Suppressor macrophage treated with lipopolysaccharide for 1 hour (primary cell): ENCODE results near the gene TGFBRAP1.

Experiments used
- DNase-seq, 3 donors: peaks; one replicate each; pipeline ENCODE4 v3.0.0-alpha.2; 2020 to 2022

The TGFBRAP1 gene

DNA sequence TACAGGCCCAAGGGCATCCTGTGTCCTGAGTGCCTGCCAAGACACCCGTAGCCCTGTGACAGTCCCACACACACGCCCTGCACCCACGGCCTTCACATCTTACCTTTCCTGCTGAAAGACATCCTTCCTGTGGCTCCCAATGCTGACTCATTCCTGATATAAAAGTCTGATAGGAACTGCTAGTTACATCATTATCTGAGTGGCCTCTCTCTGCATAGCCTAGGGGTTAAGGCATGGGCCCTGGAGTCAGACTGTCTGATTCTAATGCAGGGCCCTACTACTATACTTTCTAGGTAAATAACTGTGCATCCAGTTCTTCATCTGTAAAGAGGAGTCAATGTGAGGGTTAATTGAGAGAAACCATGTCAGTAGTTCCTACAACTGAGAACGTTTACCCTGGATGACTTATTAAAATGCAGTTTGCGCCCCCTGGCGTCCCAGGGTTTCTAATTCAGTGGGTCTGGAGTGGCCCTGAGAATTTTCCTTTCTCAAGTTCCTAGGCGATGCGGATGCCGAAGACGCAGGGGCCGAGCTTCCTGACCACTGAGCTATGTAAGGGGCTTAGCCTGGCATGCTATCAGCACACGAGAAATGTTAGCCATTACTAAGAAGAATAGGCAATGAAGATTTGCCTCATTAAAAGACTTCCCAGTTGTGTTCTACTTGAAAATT, 94.0 kb downstream of the TGFBRAP1 start:
- DNase-seq: peak; percentile 81 to 92 (median 87)

DNA sequence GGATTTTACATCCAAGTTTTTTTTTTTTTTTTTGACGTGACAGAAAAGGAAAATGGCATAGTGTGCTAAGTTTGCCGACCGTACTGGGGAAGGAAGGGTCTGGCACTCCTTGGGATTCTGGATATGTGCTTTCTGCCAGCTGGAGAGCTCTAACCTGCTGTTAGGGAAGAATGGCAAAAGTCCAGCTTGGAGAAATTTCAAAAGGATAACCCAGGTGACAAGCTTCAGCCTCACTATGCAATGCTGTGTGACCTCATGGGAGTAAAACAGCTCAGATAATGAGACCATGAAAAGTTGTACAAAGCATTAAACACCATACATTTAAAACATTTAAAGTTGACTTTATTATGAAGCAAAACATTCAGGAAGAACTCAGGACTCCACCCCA, 98.3 kb downstream of the TGFBRAP1 start:
- no peak for DNase-seq

GRCh38 chr2:105224444-105224843, 105.1 kb downstream of the TGFBRAP1 start:
- no peak for DNase-seq

GRCh38 chr2:105220604-105221003, 108.9 kb downstream of the TGFBRAP1 start:
- no peak for DNase-seq

DNA sequence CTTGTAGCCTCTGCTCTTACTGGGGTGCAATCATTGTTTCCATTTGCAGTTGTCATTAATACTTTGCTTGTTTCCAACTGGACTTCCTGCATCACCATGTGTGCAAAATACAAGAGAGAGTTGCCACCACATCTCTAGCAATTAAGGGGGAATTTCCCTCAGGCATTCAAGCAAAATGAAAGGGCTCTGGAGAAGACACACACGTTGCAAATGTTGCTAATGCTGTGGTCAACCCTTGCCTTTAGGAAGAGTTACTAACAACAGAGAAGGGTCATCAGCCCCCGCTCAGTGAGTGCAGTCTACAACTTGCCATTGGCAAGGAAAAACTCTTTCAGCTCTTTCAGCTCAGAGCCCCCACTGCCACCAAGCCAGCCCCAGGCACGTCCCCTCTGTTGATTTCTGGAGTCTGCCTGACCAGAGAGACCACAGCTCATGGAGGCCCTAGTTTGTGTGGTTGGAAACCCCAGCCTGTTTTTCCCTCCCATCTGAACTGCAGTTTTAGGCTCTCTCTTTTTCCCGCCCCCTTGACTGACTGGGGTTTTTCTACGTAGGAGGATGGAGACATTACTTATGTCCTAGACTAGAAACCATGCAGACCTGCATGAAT, 113.8 kb downstream of the TGFBRAP1 start:
- no peak for DNase-seq
